ENCODE results near the gene BLMH.

The BLMH gene

GRCh38 chr17:30308406-30308805, 16.7 kb upstream of the BLMH start:
- DNase-seq (ENCODE audit: low read depth): no peak

GRCh38 chr17:30304778-30305177, 13.0 kb upstream of the BLMH start:
- no peak for DNase-seq (ENCODE audit: low read depth)

GRCh38 chr17:30302241-30302640, 10.5 kb upstream of the BLMH start:
- DNase-seq (ENCODE audit: low read depth): no peak

GRCh38 chr17:30300818-30301217, 9.1 kb upstream of the BLMH start:
- no peak for DNase-seq (ENCODE audit: low read depth)

- DNase-seq (ENCODE audit: low read depth): no peak
Observed at GRCh38 chr17:30299000-30299399, 7.3 kb upstream of the BLMH start.

GRCh38 chr17:30297715-30298114, 6.0 kb upstream of the BLMH start:
- DNase-seq (ENCODE audit: low read depth): no peak

- no peak for DNase-seq (ENCODE audit: low read depth)
Observed at GRCh38 chr17:30296499-30297080, 4.8 kb upstream of the BLMH start.

GRCh38 chr17:30292286-30292858, 628 bp upstream of the BLMH start:
- no peak for DNase-seq (ENCODE audit: low read depth)

GRCh38 chr17:30290696-30291542, 825 bp downstream of the BLMH start:
- no peak for DNase-seq (ENCODE audit: low read depth)

- no peak for DNase-seq (ENCODE audit: low read depth)
Observed at GRCh38 chr17:30290077-30290476, 1.7 kb downstream of the BLMH start.

GRCh38 chr17:30279156-30279555, 12.6 kb downstream of the BLMH start:
- DNase-seq (ENCODE audit: low read depth): no peak

- DNase-seq (ENCODE audit: low read depth): no peak
Observed at GRCh38 chr17:30278032-30278431, 13.7 kb downstream of the BLMH start.

GRCh38 chr17:30275911-30276310, 15.8 kb downstream of the BLMH start:
- no peak for DNase-seq (ENCODE audit: low read depth)

GRCh38 chr17:30274887-30275286, 16.9 kb downstream of the BLMH start:
- no peak for DNase-seq (ENCODE audit: low read depth)

- no peak for DNase-seq (ENCODE audit: low read depth)
Observed at GRCh38 chr17:30273373-30273772, 18.4 kb downstream of the BLMH start.

GRCh38 chr17:30271102-30271501, 20.6 kb downstream of the BLMH start:
- no peak for DNase-seq (ENCODE audit: low read depth)

GRCh38 chr17:30267625-30268024, 24.1 kb downstream of the BLMH start:
- DNase-seq (ENCODE audit: low read depth): no peak

- no peak for DNase-seq (ENCODE audit: low read depth)
Observed at GRCh38 chr17:30263552-30264333, 28.0 kb downstream of the BLMH start.

- no peak for DNase-seq (ENCODE audit: low read depth)
Observed at GRCh38 chr17:30256756-30257506, 34.8 kb downstream of the BLMH start.

GRCh38 chr17:30254150-30254549, 37.6 kb downstream of the BLMH start:
- DNase-seq (ENCODE audit: low read depth): no peak

- no peak for DNase-seq (ENCODE audit: low read depth)
Observed at GRCh38 chr17:30253312-30253711, 38.4 kb downstream of the BLMH start.

GRCh38 chr17:30251931-30252330, 39.8 kb downstream of the BLMH start:
- no peak for DNase-seq (ENCODE audit: low read depth)
